HG02798 (cell line): Measurements from ENCODE around the gene SAGE1.
A peak's percentile ranks its signal among the peaks of the same experiment; 100 is the strongest.
"Not testable (repeated sequence)": the region's sequence is repeated elsewhere in the genome, so short reads cannot be mapped to it uniquely, and the experiment has no call there.

ENCODE experiments used
- ATAC-seq: cut with Tn5 transposase; IDR thresholded peaks from one replicate; pipeline ENCODE4 v1.9.1; 2021; ENCODE audit warnings: mild to moderate bottlenecking; ENCODE audit not compliant: unreplicated experiment, poor library complexity

SAGE1 gene

GRCh38 chrX:135893294-135893817 is at the start of gene SAGE1, which contains the start of gene CT45A10:
SAGE1 (plus strand) TSS chrX:135893716; CDS start chrX:135896243, 2,527 bp downstream.
CT45A10 (minus strand) TSS chrX:135893444; CDS start chrX:135885344, 8,100 bp downstream.
- ATAC-seq: no peak

GRCh38 chrX:135854438-135854837 is 39.1 kb upstream of the SAGE1 start, which contains the start of gene CT45A8:
CT45A8 (minus strand) TSS chrX:135854538; CDS start chrX:135850783, 3,755 bp downstream.
- ATAC-seq: not testable (repeated sequence)

DNA sequence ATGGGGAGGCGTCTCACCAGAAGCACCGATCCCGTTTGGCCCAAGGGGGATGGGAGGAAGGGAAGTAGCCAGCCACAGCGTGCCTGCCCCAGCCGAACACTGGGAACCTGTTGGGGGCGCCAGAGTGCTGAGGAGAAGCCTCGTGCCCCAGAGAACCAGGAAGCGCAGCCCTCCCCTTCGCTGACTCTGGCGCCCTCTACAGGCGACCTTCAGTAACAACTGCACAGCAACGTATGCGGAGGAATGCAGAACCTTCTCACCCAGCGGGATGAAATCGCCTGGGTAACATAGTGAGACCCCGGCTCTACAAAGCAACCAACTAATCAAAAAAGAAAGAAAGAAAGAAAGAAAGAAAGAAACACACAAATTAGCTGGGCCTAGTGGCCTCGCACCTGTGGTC is 21.8 kb upstream of the SAGE1 start, which contains the start of gene CT45A9:
Gene CT45A9, minus strand, starts transcription at position 101 of the 400 bp plus-strand sequence. CDS start 3,751 bp downstream, outside the sequence.
- not testable (repeated sequence) for ATAC-seq

DNA sequence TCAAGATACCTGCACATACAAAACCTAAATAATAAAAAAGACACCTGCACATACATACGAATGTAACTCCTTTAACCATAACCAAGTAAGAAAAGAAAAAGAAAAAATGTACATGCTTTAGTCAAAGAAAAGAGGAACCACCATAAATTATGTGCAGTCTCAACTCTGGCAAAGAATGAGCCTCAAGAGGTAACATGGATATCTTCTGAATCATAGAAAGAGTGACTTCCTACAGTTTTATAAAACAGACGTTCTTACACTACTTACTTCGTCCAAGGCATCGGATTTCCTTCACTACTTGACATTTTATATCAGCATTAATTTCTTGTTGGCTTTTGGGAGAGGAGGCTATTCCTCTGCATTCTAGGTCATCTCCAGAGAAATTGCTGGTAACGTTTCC is 10.8 kb upstream of the SAGE1 start:
- ATAC-seq: not testable (repeated sequence)

GRCh38 chrX:135888230-135888629 is 5.3 kb upstream of the SAGE1 start:
- not testable (repeated sequence) for ATAC-seq

DNA sequence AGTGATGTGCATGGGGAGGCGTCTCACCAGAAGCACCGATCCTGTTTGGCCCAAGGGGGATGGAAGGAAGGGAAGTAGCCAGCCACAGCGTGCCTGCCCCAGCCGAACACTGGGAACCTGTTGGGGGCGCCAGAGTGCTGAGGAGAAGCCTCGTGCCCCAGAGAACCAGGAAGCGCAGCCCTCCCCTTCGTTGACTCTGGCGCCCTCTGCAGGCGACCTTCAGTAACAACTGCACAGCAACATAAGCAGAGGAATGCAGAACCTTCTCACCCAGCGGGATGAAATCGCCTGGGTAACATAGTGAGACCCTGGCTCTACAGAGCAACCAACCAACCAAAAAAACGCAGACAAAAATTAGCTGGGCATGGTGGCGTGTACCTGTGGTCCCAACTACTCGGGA is 4.5 kb upstream of the SAGE1 start:
- ATAC-seq: not testable (repeated sequence)

- no peak for ATAC-seq
Measured at GRCh38 chrX:135890087-135890585, 3.4 kb upstream of the SAGE1 start.

DNA sequence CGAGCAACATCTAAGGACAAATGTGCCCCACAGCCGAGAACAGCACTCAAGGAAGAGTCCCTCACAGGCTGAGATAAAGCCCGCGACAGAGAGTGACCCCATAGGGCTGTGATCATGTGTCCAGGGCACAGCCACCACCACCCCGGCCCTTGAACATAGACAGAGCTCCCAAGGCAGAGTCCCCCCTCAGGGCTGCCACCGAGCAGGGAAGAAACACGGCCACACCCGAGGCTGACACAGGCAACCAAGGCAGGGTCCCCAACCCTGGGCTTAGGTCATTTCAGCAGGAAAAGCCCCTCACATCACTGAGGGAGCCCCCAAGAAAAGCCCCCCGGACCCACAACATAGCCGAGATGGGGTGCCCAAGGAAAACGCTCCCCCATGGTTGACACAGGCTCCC is 735 bp upstream of the SAGE1 start:
- ATAC-seq: no peak

GRCh38 chrX:135910251-135910650 is 16.7 kb downstream of the SAGE1 start:
- no peak for ATAC-seq

DNA sequence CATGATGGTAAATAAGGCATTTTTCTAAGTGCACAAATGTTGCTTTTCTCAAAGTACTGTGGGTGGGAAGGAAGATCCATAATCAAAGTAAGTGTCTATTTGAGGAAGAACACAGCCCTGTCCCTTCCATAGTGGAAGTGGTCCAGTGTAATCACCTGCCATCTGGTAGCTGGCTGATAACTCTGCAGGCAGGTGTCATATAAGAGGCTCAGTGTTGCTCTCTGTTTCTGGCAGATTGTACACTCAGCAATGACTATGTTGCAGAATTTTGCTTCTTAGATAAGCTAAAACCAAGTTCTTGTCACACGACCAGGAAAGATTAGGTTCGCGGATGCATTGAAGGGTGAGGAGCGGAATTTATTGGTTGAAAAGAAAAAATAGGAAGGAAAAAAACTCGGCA is 20.9 kb downstream of the SAGE1 start:
- ATAC-seq: no peak

GRCh38 chrX:135920516-135920915 is 27.0 kb downstream of the SAGE1 start:
- not testable (repeated sequence) for ATAC-seq

GRCh38 chrX:135923353-135923752 is 29.8 kb downstream of the SAGE1 start:
- ATAC-seq: no peak

- no peak for ATAC-seq
Measured at GRCh38 chrX:135927897-135928296, 34.4 kb downstream of the SAGE1 start.

GRCh38 chrX:135931644-135932487 is 38.4 kb downstream of the SAGE1 start:
- ATAC-seq: peak; percentile 57

GRCh38 chrX:135944486-135944885 is 51.0 kb downstream of the SAGE1 start:
- ATAC-seq: no peak

GRCh38 chrX:135951291-135951690 is 57.8 kb downstream of the SAGE1 start:
- no peak for ATAC-seq
